Sigmoid colon (tissue), 7 donors: Measurements from ENCODE around the gene CDH15. TPM values are rescaled to one million over a fixed set of nuclear protein-coding genes. Genes with fewer than 3 reads are reported as not detected.

Experiments
- DNase-seq: peaks from one replicate; pipeline ENCODE4 v3.0.0-alpha.2; 2019
- H3K27ac ChIP-seq, 4 donors: fragments of 200-600 bp; sonication (generic); one replicate each; pipeline ENCODE4 v1.5.1; 2016 to 2019; ENCODE audit warnings: mild to moderate bottlenecking in 1 of 4
- H3K27me3 ChIP-seq, 3 donors: fragments of 200-600 bp; sonication (generic); one replicate each; pipeline ENCODE4 v1.5.1; 2019; ENCODE audit warnings: mild to moderate bottlenecking in 1 of 3
- H3K36me3 ChIP-seq, 4 donors: fragments of 200-600 bp; sonication (generic); one replicate each; pipeline ENCODE4 v1.5.1; 2016 to 2019
- H3K4me1 ChIP-seq, 4 donors: fragments of 200-600 bp; sonication (generic); one replicate each; pipeline ENCODE4 v1.5.1; 2017 to 2019
- H3K4me3 ChIP-seq, 4 donors: fragments of 200-600 bp; sonication (generic); one replicate each; pipeline ENCODE4 v1.5.1; 2017 to 2019; ENCODE audit warnings: mild to moderate bottlenecking in 2 of 4, moderate library complexity in 1 of 4
- H3K9me3 ChIP-seq, 4 donors: fragments of 200-600 bp in 3 of 4; sonication (generic) in 3 of 4; one replicate each; pipeline versions ENCODE4 v1.5.1 to v1.6.1; 2013 to 2019
- EP300 ChIP-seq, 4 donors: sonication (generic); formaldehyde crosslinking; IDR thresholded peaks; one replicate each; pipeline ENCODE4 v1.6.1; 2017; ENCODE audit warnings: antibody characterized with exemption in 4 of 4
- POLR2A ChIP-seq, 2 donors: fragments of 450-650 bp; IDR thresholded peaks; one replicate each; pipeline ENCODE4 v1.6.1; 2016; ENCODE audit warnings: antibody characterized with exemption in 2 of 2, mild to moderate bottlenecking in 2 of 2, moderate library complexity in 2 of 2
- POLR2AphosphoS5 ChIP-seq, 4 donors: sonication (generic); formaldehyde crosslinking; IDR thresholded peaks; one replicate each; pipeline ENCODE4 v1.6.1; 2017; ENCODE audit warnings: antibody characterized with exemption in 4 of 4
- WGBS, 2 donors: extraction: QIAGEN DNeasy Blood & Tissue Kit; methylation state at CpG; one replicate each; pipeline ENCODE4 v1.1.7; 2013; 5-methylcytosine and 5-hydroxymethylcytosine counted together
- intact Hi-C: fragments of 100-400 bp; cut with DNase I; formaldehyde crosslinking; loops from one replicate; pipeline ENCODE4 v1.15.1; 2023
- polyA plus RNA-seq, 3 donors: library from polyadenylated mRNA; stranded (reverse); fragments of 200-250 nt; gene quantifications; one replicate each; pipeline ENCODE4 v1.2.3, GENCODE V29; 2013
- total RNA-seq, 4 donors: library from RNA; depleted of rRNA; stranded (reverse); fragments of >200 nt; gene quantifications; one replicate each; pipeline ENCODE4 v1.1.0, GENCODE V29; 2016
- TF ChIP-seq, protein P1 (sequence below), 4 experiments: fragments of 450-650 bp in 3 of 4; fragments of 200-600 bp in 1 of 4; IDR thresholded peaks; one replicate each; pipeline ENCODE4 v1.5.1; 2016 to 2019; ENCODE audit warnings: antibody characterized with exemption in 4 of 4, mild to moderate bottlenecking in 3 of 4, moderate library complexity in 2 of 4
- donor health status: healthy with polysubstance abuse.
- donor health status: Bipolar disorder and iron deficiency.
- donor health status: healthy.

Gene CDH15
- total and polyA plus RNA-seq, 7 donors = 0.01 TPM; not detected in 6

DNA sequence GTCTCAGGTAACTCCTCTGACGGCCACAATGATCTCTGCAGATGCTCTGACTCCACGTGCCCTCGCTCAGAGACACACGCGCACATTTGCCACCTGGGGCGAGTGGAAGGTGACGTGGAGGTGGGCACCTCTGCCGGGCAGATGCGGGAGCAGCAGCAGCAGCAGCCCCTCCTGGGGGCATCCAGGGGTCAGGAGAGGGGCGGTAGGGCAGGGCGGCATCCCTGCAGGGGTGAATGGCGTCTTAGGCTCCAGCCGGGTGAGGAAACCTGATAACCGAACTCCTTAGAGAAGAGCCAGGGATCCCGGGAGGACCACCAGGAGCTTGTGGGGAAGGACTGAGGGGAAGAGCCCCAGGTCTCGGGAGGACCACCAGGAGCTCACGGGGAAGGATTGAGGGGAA lies 34.6 kb upstream of the CDH15 start:
- WGBS, 2 donors = 97% methylated on average over 17 of the region's 17 CpGs
- Histone ChIP-seq H3K27ac (no peak overlapping the region), H3K9me3 (no peaks in the 10 kb centered on the region), H3K36me3 (peaks cover 6 to 89% (median 28%) of the 10 kb centered on the region in 4 donors), H3K4me1 (no peaks in the 10 kb centered on the region), H3K27me3 (no peaks in the 10 kb centered on the region), H3K4me3 (no peak overlapping the region)
- TF ChIP-seq EP300 (IDR thresholded peaks at IDR 0.05) = no peak
- TF ChIP-seq POLR2AphosphoS5 (IDR thresholded peaks at IDR 0.05) = no peak
- intact Hi-C loops = no loop called here
- no peak for DNase-seq

DNA sequence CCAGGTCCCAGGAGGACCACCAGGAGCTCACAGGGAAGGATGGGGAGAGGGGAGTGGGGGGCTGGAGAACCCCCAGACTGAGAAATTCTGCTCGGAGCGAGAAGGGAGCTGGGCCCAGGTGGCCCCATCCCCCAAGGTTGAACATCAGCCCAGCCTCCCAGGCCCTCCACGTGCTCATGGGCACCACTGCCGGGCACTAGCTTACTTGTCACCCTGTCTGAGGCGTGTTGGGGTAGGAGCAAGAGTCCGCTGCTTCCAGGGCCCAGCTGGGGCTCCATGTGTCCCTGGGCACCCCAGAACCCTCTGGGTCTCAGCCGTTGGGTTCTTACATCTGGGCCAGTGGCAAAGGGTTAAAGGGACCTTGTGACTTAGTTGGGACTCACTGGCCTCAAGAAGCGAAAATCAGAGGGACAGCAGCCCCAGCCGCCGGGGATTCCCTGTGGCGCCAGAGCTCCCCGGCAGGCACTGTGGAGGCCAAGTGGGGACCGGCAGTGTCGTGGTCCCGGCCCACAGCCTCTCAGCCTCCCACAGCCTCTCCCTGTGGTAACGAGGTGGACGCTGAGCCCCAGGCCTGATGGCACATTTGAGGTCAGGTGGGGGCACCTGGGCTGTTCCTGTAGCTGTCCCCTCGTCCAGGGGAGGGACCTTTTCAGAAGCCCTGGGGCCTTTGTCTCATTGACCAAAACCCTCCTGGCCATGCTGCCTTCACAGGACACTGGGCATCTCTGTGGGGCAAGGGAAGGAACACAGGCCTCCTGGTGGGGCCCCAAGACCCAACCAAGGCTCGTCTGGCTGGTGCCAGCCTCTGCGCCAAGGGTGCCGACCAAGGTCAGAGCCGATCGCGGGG lies 33.7 kb upstream of the CDH15 start:
- Histone ChIP-seq H3K4me3 (no peak overlapping the region), H3K4me1 (no peaks in the 10 kb centered on the region), H3K36me3 (peaks cover 6 to 86% (median 26%) of the 10 kb centered on the region in 4 donors), H3K9me3 (no peaks in the 10 kb centered on the region), H3K27me3 (no peaks in the 10 kb centered on the region), H3K27ac (no peak overlapping the region)
- intact Hi-C loops = no loop called here
- DNase-seq = no peak
- TF ChIP-seq POLR2A (IDR thresholded peaks at IDR 0.05) = no peak
- TF ChIP-seq, protein P1, sequence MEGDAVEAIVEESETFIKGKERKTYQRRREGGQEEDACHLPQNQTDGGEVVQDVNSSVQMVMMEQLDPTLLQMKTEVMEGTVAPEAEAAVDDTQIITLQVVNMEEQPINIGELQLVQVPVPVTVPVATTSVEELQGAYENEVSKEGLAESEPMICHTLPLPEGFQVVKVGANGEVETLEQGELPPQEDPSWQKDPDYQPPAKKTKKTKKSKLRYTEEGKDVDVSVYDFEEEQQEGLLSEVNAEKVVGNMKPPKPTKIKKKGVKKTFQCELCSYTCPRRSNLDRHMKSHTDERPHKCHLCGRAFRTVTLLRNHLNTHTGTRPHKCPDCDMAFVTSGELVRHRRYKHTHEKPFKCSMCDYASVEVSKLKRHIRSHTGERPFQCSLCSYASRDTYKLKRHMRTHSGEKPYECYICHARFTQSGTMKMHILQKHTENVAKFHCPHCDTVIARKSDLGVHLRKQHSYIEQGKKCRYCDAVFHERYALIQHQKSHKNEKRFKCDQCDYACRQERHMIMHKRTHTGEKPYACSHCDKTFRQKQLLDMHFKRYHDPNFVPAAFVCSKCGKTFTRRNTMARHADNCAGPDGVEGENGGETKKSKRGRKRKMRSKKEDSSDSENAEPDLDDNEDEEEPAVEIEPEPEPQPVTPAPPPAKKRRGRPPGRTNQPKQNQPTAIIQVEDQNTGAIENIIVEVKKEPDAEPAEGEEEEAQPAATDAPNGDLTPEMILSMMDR (IDR thresholded peaks at IDR 0.05) = no peak
- no peak for TF ChIP-seq EP300 (IDR thresholded peaks at IDR 0.05)
- no peak for TF ChIP-seq POLR2AphosphoS5 (IDR thresholded peaks at IDR 0.05)
- WGBS, 2 donors = 92 to 96% methylated on average over 24 of the region's 24 CpGs

DNA sequence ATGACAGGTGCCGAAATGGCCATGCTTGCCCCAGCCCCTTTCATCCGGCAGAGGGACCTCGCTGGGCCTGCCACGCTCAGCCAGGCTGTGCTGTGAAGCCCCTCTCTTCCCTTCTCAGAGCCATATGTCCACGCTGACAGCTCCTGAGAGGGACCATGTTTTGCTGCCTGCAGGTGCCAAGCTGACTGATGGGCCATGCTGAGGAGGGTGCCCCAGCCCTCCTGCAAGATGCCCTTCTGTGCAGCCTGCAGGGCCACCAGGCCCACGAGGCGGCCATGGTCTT lies 33.1 kb upstream of the CDH15 start:
- peaks cover 5 to 85% (median 20%) of the 10 kb centered on the region in 4 donors for H3K36me3 ChIP-seq
- H3K4me3 ChIP-seq = no peak overlapping the region
- 96 to 98% methylated on average over 7 of the region's 7 CpGs for WGBS, 2 donors
- H3K9me3 ChIP-seq = no peaks in the 10 kb centered on the region
- no peak overlapping the region for H3K27ac ChIP-seq
- intact Hi-C loops = no loop called here
- DNase-seq = no peak
- TF ChIP-seq POLR2A (IDR thresholded peaks at IDR 0.05) (no peak), POLR2AphosphoS5 (IDR thresholded peaks at IDR 0.05) (no peak), EP300 (IDR thresholded peaks at IDR 0.05) (no peak)
- TF ChIP-seq, protein P1 (IDR thresholded peaks at IDR 0.05) = no peak
- no peaks in the 10 kb centered on the region for H3K4me1 ChIP-seq
- H3K27me3 ChIP-seq = no peaks in the 10 kb centered on the region

DNA sequence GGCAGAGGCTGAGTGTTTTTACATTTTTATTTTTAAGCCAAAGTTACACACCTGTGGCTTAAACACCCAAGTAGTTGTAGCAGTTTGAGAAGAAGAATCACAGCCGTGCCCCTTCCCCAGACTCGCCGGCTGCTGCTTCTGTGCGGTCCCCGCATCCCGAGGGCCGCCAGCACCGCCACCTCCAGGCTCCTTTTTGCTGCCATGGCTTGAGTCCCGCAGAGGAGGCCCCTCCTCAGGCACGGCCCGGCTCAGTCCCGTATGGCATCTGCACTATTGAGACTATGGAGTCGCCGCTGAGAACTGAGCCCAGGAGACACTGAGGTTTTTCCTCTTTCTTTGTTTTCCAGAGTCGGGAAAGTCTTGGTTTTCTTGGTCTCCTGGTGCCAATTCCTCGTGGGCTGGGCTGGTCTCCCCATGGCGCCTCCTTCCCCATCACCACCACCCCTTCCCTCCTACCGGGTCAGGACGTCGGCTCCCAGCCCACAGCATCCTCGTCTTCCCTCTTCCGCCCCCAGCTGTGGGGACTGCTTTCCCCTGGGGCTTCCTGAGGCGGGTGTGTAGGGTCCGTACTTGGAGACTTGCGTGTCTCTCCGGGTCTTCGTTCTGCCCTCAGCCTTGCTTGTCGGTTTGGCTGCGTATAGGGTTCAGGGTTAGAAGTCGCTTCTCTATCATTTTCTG lies 32.6 kb upstream of the CDH15 start:
- H3K36me3 ChIP-seq = peaks cover 0 to 85% (median 17%) of the 10 kb centered on the region in 4 donors
- H3K27me3 ChIP-seq = no peaks in the 10 kb centered on the region
- no peak overlapping the region for H3K4me3 ChIP-seq
- no peaks in the 10 kb centered on the region for H3K4me1 ChIP-seq
- intact Hi-C loops = no loop called here
- no peaks in the 10 kb centered on the region for H3K9me3 ChIP-seq
- DNase-seq = no peak
- TF ChIP-seq, protein P1 (IDR thresholded peaks at IDR 0.05) = no peak
- TF ChIP-seq EP300 (IDR thresholded peaks at IDR 0.05) (no peak), POLR2AphosphoS5 (IDR thresholded peaks at IDR 0.05) (no peak), POLR2A (IDR thresholded peaks at IDR 0.05) (no peak)
- 94 to 95% methylated on average over 30 of the region's 30 CpGs for WGBS, 2 donors
- no peak overlapping the region for H3K27ac ChIP-seq

DNA sequence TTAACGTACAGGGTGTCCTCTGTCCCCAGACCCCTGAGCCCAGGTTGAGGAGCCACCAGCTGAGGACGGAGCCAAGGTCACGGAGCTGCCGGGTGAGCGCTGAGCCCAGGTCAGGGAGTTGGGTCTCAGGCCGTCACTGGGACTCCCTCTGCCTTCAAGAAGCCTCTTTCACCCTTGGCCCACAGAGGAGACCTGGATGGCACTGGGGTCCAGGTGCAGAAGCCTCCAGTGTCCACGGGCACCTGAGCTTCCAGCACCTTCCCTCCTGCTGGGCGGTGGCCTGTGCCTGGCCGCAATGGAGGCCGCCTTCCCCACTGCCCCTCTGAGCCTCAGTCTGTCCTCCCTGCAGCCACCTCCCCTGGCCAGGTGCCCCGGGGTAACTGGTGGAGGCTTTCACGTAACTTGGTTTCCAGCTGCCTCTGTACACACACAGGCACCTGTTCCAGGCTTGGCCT lies 31.6 kb upstream of the CDH15 start:
- Histone ChIP-seq H3K4me3 (no peak overlapping the region), H3K4me1 (no peaks in the 10 kb centered on the region), H3K36me3 (peaks cover 0 to 84% (median 13%) of the 10 kb centered on the region in 4 donors), H3K9me3 (no peaks in the 10 kb centered on the region), H3K27ac (no peak overlapping the region), H3K27me3 (no peaks in the 10 kb centered on the region)
- no peak for DNase-seq
- whole genome bisulfite sequencing, 2 donors = 96 to 97% methylated on average over 12 of the region's 12 CpGs
- intact Hi-C loops = no loop called here
- TF ChIP-seq, protein P1 (IDR thresholded peaks at IDR 0.05) = no peak
- TF ChIP-seq POLR2A (IDR thresholded peaks at IDR 0.05) (no peak), EP300 (IDR thresholded peaks at IDR 0.05) (no peak), POLR2AphosphoS5 (IDR thresholded peaks at IDR 0.05) (no peak)
